GM20000 (cell line): ENCODE measurements around the gene IRF8.

ENCODE experiments used
- DNase-seq: peaks from one replicate; pipeline ENCODE4 v3.0.0; 2012; ENCODE audit warnings: low spot score
- TF ChIP-seq, protein P1 (sequence below): IDR thresholded peaks from 2 replicates; pipeline ENCODE4 v1.5.1; 2012; ENCODE audit warnings: mild to moderate bottlenecking, control low read depth; ENCODE audit errors: extremely low read depth, missing control alignments

The IRF8 gene

DNA sequence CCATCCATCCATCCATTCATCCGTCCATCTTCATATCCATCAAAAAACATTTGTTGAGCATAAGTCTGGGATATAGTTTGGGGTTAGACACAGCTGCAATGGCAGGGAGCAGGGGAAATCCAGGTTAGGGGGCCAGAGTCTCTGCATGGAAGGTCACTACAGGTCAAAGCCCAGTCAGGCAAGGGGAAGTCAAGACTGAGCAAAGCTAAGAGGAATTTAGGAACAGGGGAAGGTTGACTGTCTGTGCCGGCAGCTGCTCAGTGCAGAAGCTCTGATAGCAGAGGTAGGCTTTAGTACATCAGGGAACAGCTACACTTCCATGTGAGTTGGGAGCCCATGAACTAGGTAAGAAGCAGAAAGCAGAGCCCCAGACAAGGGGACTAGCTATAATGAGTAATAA is 68.1 kb downstream of the IRF8 start:
- TF ChIP-seq, protein P1, sequence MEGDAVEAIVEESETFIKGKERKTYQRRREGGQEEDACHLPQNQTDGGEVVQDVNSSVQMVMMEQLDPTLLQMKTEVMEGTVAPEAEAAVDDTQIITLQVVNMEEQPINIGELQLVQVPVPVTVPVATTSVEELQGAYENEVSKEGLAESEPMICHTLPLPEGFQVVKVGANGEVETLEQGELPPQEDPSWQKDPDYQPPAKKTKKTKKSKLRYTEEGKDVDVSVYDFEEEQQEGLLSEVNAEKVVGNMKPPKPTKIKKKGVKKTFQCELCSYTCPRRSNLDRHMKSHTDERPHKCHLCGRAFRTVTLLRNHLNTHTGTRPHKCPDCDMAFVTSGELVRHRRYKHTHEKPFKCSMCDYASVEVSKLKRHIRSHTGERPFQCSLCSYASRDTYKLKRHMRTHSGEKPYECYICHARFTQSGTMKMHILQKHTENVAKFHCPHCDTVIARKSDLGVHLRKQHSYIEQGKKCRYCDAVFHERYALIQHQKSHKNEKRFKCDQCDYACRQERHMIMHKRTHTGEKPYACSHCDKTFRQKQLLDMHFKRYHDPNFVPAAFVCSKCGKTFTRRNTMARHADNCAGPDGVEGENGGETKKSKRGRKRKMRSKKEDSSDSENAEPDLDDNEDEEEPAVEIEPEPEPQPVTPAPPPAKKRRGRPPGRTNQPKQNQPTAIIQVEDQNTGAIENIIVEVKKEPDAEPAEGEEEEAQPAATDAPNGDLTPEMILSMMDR = no peak
- DNase-seq = no peak

DNA sequence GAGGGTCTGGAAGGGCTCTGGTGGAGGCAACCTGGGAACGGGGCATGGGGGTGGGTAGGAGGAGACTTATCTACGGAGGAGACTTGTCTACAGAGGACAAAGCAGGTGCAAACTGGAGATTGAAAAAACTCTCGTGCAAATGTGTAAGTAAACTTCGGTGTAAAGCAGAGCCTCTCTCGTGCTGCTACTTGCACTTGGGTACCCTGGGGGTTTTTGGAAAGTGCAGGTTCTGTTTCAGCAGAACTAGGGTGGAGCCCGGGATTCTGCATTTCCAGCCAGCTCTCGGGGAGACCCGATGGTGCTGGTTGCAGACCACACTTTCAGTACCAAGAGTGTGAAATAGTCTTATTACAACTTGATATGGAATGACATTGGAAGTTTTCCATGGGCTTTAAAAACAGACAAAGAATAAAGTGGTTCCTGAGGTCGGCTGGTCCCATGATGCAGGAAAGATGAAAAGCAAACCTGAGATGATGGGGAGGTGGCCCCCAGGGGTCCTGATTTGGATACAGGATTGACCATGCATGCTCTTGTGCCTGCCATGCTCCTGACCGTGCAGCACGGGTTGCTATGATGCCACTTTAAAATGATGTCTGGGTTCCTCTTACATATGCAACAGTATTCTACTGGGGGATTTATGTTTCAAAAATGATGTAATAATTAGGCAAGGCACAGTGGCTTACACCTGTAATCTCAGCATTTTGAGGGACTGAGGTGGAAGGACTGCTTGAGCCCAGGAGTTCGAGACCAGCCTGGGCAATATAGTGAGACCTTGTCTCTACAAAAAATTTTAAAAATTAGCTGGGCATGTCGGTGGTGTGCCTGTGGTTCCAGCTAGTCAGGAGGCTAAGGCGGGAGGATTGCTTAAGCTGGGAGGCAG is 69.3 kb downstream of the IRF8 start:
- TF ChIP-seq, protein P1 = no peak
- DNase-seq = no peak

DNA sequence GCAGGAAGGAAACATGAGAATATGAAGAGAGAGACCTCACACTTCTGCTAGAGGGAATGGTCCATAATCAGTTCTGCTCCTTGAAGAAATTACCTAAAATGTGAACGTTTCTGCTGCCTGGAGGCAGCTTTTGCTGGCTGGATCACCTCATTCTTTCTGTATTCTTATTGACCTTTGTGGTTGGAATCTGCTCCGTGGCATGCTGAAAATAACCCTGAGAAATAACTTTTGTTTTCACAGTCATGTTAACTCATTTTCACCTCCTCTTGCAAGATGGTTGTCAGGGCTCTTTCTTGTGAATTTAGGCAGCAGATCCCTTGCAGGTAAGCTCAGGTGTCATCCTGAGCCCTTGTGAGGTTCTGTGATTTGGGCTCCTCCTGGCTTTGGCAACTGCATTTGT is 70.2 kb downstream of the IRF8 start:
- TF ChIP-seq, protein P1 = no peak
- peak; percentile 47 for DNase-seq

DNA sequence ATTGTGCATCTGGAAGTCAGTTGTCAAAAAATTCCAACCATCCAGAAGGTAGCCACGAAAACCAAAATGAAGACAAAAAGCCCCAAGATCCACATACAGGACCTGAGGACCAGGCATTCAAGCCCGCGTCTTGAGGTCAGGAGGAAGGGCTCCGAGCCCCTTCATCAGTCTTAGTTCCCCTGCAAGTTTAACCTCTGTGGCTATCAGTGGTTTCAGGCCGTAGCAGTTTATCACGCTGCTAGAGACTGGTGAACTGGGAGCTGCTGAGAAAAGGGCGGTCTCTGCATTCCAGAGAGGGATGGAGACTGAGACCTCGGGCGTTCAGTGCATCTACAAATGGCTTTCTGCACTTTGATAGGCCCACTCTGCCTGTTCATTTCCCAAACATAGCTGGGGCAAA is 70.6 kb downstream of the IRF8 start:
- TF ChIP-seq, protein P1 = no peak
- DNase-seq = no peak

DNA sequence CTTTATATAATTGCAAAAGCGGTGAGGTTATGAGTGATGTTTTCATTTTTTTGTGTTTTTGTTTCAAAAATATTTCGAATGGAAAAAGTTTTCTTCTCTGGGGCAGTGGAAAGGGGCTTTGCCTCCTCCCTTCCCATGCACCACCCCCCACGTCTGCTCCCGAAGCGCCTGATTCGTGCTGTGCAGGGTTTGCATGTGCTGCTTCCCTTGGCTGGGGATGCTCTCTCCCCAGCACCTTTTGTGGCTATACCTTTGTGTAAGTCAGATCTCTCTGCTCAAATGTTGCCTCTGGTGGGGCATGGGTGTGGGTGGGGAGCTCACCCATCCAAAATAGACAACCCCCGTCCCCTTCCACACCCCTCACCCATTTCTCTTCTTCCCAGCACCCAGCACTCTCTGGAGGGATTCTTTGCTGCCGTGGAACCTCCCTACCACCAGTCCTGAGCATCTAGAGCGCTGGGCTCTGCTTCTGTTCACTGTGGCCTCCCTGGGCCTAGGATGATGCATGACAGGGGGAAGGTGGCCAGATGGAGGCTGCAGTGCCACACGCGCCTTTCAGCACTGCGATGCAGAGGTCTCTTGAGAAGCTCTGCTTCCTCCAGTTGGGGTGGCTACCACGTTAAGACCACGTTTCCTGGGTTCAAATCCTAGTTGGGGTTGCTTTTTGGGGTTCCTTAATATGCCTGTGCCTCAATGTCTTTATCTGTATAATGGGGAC is 71.2 kb downstream of the IRF8 start:
- no peak for DNase-seq

DNA sequence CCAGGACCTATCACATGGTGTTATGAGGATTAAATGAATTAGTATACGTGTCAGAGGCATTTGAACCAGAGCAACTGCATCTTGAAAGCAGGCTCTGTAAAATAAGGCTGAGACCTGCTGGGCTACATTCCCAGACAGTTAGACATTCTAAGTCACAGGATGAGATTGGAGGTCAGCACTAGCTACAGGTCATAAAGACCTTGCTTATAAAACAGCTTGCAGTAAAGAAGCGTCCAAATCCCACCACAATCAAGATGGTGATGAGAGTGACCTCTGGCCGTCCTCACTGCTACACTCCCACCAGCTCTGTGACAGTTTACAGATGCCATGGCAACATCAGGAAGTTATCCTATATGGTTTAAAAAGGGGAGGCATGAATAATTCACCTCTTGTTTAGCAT is 71.8 kb downstream of the IRF8 start:
- no peak for DNase-seq
- TF ChIP-seq, protein P1 = no peak

More for the DNA sequence above, 71.2 kb downstream of the IRF8 start:
- TF ChIP-seq, protein P1 = no peak
